NCI-H146 treated with DMSO at 0.1 percent for 48 hours (cell line): ENCODE data around the gene POLR2L.

Source experiments
- DNase-seq: peaks from one replicate; lab custom pipeline; 2025; ENCODE audit not compliant: unreplicated experiment; lab: John Stamatoyannopoulos, UW

POLR2L gene

DNA sequence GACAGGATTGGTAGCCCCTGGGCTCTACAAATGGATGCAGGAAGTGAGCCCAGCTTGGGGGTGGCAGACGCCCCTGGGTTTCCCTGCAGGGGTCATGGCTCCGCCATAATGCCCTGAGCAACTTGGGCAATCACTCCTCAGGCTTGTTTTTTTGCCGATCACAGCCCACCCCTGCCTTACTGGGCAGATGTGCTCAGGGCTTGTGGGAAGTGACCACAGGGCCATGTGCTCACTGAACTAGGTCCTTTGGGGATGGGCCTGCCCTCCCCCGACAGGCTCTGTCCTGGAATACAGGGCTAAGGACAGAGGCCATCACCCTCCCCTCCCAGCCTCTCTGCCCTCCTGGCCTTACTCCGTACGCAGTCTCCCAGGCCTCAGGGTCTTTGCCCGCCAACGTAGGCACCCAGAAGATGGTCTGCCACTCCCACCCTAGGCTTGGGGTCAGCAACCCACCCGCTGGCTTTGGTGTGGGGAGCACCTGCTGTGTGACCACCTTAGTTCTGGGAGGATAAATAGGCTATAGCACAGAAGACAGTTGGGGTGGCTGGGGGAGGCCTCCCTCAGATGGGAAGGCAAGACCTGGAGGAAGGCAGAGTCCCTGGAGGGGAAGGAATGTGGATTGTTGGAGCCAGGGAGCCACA is 28.8 kb downstream of the POLR2L start:
- DNase-seq: no peak

GRCh38 chr11:813072-813455 is 29.3 kb downstream of the POLR2L start:
- DNase-seq: no peak

DNA sequence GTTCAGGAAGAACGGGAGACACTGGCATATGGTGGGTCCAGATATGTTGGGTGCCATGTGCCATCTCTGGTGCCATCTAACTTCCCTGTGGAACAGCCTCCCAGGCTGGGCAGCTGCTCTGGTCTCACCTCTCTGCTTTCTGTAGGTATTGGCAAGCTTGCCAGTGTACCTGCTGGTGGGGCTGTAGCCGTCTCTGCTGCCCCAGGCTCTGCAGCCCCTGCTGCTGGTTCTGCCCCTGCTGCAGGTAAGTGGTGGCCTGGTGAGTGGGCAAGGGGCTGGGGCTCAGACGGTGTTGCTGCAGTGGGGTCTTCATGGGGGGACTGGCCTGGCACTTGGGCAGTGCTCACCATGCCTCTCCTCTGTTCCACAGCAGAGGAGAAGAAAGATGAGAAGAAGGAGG is 29.9 kb downstream of the POLR2L start:
- no peak for DNase-seq

DNA sequence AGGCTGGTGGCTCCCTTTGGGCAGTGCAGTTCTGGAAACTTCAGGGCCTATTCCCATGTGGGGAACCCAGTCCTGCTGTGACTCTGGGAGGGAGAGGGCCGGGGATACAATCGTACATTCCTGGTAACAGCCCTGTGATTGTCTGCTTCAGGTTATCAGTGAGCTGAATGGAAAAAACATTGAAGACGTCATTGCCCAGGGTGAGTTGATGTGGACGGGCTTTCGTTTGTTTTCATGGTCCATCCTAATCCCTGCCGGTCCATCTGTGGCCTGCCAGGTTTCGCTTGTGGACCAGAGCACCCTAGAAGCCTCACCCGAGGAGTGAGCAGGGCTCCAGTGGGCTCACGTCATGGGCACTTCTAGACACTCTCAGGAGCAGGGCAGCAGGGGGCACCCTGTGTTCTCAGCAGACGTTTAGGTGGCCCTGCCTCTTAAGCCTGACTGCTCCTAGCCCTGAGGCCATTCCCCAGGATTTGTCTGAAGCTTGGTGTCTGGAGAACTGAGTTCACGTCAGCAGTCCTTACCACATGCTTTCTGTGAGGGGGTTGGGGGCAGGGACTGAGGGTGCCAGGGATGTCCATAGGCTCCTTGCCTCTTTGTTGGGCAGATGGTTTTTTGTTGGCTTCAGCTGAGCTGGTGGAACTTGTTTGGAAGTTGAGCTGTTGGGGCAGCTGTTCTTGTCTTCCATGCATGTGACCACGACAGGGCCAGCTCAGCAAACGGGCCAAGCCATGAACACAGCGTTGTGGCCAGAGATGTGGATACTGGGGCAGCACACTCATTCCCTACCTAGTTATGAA is 30.7 kb downstream of the POLR2L start:
- DNase-seq: no peak

- DNase-seq: no peak
These were observed 32.2 kb downstream of the POLR2L start for GRCh38 chr11:810040-810567.

GRCh38 chr11:809287-810039 is 32.9 kb downstream of the POLR2L start, which contains the start of gene RPLP2:
Gene RPLP2, plus strand, starts transcription at chr11:809967. Its CDS starts 268 bp downstream, at chr11:810235.
- peak; percentile 94 for DNase-seq

- no peak for DNase-seq
These were observed 33.7 kb downstream of the POLR2L start for GRCh38 chr11:808427-809286.

GRCh38 chr11:804599-804964 is 37.7 kb downstream of the POLR2L start:
- DNase-seq: no peak

DNA sequence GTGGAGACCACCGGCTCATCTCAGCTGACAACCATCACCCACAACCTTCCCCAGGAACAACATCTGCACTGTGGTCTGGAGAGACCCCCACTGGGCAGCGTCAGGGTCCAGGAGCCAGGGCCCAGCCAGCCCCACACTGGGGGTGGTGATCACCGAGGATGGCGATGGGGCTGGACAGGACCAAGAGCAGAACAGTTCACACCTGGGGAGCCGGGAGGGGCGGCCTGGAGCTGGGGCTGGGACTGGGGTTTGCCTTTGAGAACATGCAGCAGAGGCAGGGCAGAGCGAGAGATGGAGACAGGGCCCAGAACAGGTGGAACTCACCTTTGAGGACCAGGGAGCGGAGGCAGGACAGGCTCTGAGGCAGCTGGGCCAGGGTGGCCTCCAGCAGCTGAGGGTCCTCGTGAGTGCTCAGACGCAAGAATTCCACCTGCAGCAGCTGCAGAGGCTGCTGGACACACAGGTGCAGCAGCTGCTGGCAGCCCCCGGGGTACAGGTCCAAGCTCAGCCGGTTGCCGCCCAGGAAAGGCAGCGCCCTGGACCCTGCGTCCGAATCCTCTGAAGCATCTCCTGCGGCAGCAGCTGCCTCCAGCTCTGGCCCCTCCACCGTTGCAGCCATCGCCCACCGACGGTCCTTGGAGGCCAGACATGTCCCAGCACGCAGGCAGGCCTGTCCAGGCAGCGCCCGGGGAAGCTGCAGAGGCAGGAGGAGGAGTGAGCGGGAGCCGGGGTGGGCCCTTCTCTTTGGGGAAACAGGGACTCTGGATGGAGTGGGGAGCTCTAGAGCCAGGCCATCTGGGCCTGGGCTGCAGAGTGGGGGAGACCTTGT is 38.3 kb downstream of the POLR2L start:
- DNase-seq: peak; percentile 67

- no peak for DNase-seq
These were observed 38.9 kb downstream of the POLR2L start for GRCh38 chr11:803467-803742.

DNA sequence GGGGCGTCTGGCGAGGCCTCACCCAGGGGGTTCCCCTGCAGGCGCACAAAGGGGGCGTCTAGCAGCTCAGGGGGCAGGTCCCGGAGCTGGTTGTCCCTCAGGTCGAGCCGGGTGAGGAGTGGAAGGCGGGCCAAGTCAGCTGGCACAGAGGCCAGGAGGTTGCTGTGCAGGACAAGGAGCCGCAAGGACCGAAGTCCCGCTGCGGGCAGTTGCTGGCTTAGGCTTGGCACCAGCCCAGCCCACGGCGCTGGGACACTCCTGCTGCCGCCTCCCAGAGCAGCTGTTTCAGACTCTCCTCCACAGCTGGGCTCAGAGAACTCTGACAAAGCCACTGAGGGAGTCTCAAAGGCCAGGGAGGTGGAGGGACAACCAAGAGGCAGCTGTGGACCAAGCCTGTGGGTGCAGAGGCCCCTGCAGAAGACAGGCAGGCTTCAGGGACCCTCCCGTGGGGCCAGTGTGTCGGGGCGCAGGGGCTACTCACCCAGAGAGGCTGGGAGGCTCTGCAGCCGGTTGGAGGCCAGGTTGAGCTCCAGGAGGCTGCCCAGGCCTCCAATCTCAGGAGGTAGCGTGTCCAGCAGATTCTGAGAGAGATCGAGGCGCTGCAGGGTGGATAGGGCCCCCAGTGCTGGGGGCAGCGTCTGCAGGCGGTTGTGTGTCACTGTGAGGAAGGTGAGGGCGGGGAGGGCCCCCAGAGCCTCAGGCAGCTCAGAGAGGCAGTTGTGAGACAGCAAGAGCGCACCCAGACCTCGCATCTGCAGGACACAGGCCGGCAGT is 39.4 kb downstream of the POLR2L start:
- no peak for DNase-seq

DNA sequence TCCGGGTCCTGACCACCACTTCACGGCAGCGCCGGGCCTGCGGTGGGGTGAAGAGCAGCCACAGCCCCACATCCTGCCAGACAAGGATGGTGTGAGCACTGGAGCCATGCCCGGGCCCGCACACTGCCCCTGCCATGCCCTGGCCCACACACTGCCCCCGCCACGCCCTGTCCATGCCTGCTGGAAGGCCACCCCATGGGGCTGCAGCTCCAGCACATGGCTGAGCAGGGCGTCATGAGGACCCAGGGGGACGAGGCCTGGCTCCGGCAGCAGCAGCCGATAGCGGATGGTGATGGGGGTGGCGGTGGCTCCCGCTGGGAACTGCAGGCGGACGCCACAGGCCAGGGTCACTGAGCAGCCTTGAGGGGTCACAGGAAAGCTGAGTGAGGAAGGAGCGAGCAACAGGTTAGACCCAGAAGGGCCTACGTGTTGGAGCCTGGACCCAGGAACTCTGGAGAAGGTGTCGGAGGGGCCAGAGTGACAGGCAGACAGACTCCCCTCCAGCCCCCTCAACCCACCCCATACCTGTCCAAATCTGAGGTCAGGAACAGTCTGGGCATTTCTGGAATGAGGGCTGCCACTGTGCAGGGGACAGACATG is 40.2 kb downstream of the POLR2L start:
- no peak for DNase-seq

GRCh38 chr11:801097-801780 is 41.1 kb downstream of the POLR2L start:
- DNase-seq: no peak

GRCh38 chr11:800473-800872 is 41.9 kb downstream of the POLR2L start:
- DNase-seq: no peak

- no peak for DNase-seq
These were observed 42.5 kb downstream of the POLR2L start for GRCh38 chr11:799641-800316.

DNA sequence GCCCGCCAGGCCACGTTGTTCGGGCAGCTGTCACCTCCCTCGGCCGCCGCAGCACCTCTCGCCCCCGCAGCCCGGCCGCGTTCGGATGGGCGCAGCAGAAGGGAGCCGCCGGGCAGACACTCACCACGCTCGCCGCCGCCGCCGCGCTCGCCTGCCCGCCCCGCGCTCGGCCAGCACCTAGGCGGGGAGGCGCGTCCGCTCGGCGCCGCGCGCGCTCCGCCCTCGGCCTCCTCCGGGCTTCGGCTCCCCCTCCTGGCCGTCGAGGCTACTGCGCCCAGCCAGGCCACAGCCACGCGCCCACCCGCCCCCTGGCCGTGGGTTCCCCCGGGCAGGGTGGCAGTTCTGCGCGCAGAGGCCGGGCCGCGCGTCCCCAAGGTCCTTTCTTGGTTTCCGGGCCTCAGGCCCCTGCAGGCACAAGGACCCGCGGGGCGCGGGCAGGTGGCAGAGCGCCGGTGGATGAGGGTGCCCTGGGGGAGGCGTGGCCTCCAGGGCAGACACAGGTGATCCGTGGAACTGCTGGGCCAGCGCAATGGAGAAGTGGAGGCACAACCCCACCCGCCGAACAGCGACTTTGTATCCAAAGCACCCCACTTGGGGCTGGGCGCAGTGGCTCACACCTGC is 44.1 kb downstream of the POLR2L start, which contains the start of gene SLC25A22:
Gene SLC25A22 (minus strand): TSS at position 189 of the 621 bp plus-strand sequence. CDS start 3,275 bp downstream, outside the sequence.
- DNase-seq: peak; percentile 57
